OCI-LY3 (cell line): Measurements from ENCODE around the gene ELF5.

ENCODE experiments used
- H2AFZ ChIP-seq: fragments of 200-600, 300-600 bp; shearing (Covaris generic); 2 replicates; pipeline ENCODE4 v1.6.0; 2014; ENCODE audit warnings: antibody characterized with exemption, low read depth, low read length
- H3K27ac ChIP-seq: fragments of 200-600, 300-600 bp; sonication (generic); 2 replicates; pipeline ENCODE4 v1.5.1; 2014; ENCODE audit warnings: mild to moderate bottlenecking, low read length, moderate library complexity, mixed read lengths
- H3K27me3 ChIP-seq: fragments of 200-600, 300-600 bp; sonication (generic); 2 replicates; pipeline ENCODE4 v1.6.1; 2014; ENCODE audit warnings: low read depth, low read length, mixed read lengths
- H3K36me3 ChIP-seq: fragments of 200-600, 300-600 bp; sonication (generic); replicated peaks from 2 replicates; pipeline ENCODE3; 2014; ENCODE audit warnings: low read depth, low read length, mixed read lengths
- H3K4me1 ChIP-seq: fragments of 300-600, 200-600 bp; sonication (generic); 2 replicates; pipeline ENCODE4 v1.6.1; 2014; ENCODE audit warnings: low read length, mixed read lengths
- H3K4me2 ChIP-seq: fragments of 200-600, 300-600 bp; sonication (generic); 2 replicates; pipeline ENCODE4 v1.6.1; 2014; ENCODE audit warnings: low read length, mixed read lengths
- H3K4me3 ChIP-seq: fragments of 300-600, 200-600 bp; sonication (generic); 2 replicates; pipeline ENCODE4 v1.5.1; 2014; ENCODE audit warnings: antibody characterized with exemption, mild to moderate bottlenecking, low read length, moderate library complexity
- H3K79me2 ChIP-seq: fragments of 300-600, 200-600 bp; shearing (Covaris generic); 2 replicates; pipeline ENCODE4 v1.6.1; 2014; ENCODE audit warnings: mild to moderate bottlenecking, low read length, mixed read lengths
- H3K9ac ChIP-seq: fragments of 300-600, 200-600 bp; shearing (Covaris generic); 2 replicates; pipeline ENCODE4 v1.6.0; 2014; ENCODE audit warnings: mild to moderate bottlenecking, low read length, moderate library complexity
- H3K9me3 ChIP-seq: fragments of 200-600, 300-600 bp; shearing (Covaris generic); 2 replicates; pipeline ENCODE4 v1.6.1; 2014; ENCODE audit warnings: low read length, mixed read lengths; ENCODE audit not compliant: insufficient read depth
- H4K20me1 ChIP-seq: fragments of 200-600, 300-600 bp; sonication (generic); 2 replicates; pipeline ENCODE4 v1.6.1; 2016; ENCODE audit warnings: low read length, mixed read lengths; ENCODE audit not compliant: insufficient read depth
- EZH2phosphoT487 ChIP-seq: fragments of 200-600 bp; shearing (Covaris generic); IDR thresholded peaks from 2 replicates; pipeline ENCODE4 v1.6.1; 2018; ENCODE audit warnings: antibody characterized with exemption, mixed run types, low read depth
- TF ChIP-seq, protein P1 (sequence below): fragments of 200-600, 300-600 bp; sonication (generic); IDR thresholded peaks from 2 replicates; pipeline ENCODE4 v1.5.1; 2014; ENCODE audit warnings: antibody characterized with exemption, low read length, low read depth

ELF5 gene

DNA sequence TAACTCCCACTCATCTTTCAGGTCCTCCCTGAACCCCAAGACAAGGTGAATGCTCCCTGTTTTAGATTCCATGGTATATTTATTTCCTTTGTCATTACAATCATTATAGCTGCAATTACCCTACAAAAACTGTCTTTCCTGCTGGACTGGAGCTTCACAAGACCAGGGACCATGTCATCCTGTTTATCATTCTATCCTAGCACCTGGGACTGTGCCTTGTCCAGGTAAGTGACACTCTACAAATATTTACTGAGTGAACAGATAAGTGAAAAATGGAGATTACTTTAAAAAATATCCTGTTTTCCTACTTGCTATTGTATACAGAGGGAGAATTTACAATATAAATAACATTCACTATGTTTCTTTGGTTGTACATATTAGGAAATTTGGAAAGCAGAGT lies 22.5 kb upstream of the ELF5 start:
- no peak overlapping the region for H2AFZ ChIP-seq
- TF ChIP-seq EZH2phosphoT487 = no peak
- TF ChIP-seq, protein P1, sequence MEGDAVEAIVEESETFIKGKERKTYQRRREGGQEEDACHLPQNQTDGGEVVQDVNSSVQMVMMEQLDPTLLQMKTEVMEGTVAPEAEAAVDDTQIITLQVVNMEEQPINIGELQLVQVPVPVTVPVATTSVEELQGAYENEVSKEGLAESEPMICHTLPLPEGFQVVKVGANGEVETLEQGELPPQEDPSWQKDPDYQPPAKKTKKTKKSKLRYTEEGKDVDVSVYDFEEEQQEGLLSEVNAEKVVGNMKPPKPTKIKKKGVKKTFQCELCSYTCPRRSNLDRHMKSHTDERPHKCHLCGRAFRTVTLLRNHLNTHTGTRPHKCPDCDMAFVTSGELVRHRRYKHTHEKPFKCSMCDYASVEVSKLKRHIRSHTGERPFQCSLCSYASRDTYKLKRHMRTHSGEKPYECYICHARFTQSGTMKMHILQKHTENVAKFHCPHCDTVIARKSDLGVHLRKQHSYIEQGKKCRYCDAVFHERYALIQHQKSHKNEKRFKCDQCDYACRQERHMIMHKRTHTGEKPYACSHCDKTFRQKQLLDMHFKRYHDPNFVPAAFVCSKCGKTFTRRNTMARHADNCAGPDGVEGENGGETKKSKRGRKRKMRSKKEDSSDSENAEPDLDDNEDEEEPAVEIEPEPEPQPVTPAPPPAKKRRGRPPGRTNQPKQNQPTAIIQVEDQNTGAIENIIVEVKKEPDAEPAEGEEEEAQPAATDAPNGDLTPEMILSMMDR = no peak
- no peak overlapping the region for H3K9ac ChIP-seq
- H3K27ac ChIP-seq = no peak overlapping the region
- no peaks in the 10 kb centered on the region for H4K20me1 ChIP-seq
- H3K4me3 ChIP-seq = no peak overlapping the region
- H3K9me3 ChIP-seq = no peaks in the 10 kb centered on the region
- H3K4me1 ChIP-seq = no peaks in the 10 kb centered on the region
- H3K36me3 ChIP-seq = no peaks in the 10 kb centered on the region
- H3K27me3 ChIP-seq = peaks cover 58% of the 10 kb centered on the region
- no peaks in the 10 kb centered on the region for H3K79me2 ChIP-seq
- H3K4me2 ChIP-seq = no peak overlapping the region

DNA sequence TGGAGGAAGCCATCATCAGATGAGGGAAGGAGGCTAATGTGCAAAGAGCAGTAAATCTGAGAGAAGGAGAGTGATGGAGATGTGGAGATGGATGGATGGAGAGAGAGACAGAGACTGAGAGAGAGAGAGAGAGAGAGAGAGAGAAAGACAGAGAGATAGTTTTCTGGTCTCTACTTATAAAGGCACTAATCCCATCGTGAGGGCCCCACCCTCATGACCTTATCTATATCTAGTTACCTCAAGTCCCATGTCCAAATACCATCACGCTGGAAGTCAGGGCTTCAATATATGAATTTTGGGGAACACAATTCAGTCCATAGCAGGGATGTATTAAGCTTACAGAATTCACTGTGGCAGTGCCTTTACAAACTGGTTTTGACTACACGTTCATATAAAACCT lies 21.2 kb upstream of the ELF5 start:
- TF ChIP-seq, protein P1 = no peak
- no peak for TF ChIP-seq EZH2phosphoT487
- H2AFZ ChIP-seq = no peak overlapping the region
- peaks cover 46% of the 10 kb centered on the region for H3K27me3 ChIP-seq
- H3K27ac ChIP-seq = no peak overlapping the region
- H3K79me2 ChIP-seq = no peaks in the 10 kb centered on the region
- H3K9ac ChIP-seq = no peak overlapping the region
- H3K4me2 ChIP-seq = no peak overlapping the region
- H3K4me1 ChIP-seq = no peaks in the 10 kb centered on the region
- no peak overlapping the region for H3K4me3 ChIP-seq
- no peaks in the 10 kb centered on the region for H4K20me1 ChIP-seq
- no peaks in the 10 kb centered on the region for H3K9me3 ChIP-seq
- H3K36me3 ChIP-seq = no peaks in the 10 kb centered on the region

DNA sequence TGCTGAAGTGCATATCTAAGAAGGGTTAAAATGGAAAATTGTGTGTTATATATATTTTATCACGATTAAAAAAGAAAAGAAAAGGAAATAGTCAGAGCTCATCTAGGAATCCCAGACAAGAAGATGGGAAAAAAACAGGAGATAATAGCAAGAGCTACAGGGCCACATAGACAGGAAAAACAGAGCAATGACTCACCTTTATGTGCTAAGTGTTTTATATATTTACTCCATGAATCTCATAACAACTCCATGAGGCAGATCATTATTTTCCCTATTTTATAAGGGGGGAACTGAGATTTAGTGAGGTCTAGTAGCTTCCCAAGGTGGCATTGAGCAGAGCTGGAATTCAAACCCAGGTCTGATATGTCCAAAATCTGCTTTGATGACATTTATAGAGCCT lies 18.1 kb upstream of the ELF5 start:
- no peak overlapping the region for H3K9ac ChIP-seq
- no peaks in the 10 kb centered on the region for H3K79me2 ChIP-seq
- H3K4me1 ChIP-seq = peaks cover 3% of the 10 kb centered on the region; the same call in 1 of the 2 replicates
- H2AFZ ChIP-seq = no peak overlapping the region
- H3K9me3 ChIP-seq = no peaks in the 10 kb centered on the region
- peaks cover 23% of the 10 kb centered on the region; the same call in 1 of the 2 replicates for H3K27me3 ChIP-seq
- H3K27ac ChIP-seq = no peak overlapping the region
- H3K4me3 ChIP-seq = no peak overlapping the region
- no peaks in the 10 kb centered on the region for H4K20me1 ChIP-seq
- TF ChIP-seq, protein P1 = no peak
- no peak overlapping the region for H3K4me2 ChIP-seq
- no peaks in the 10 kb centered on the region for H3K36me3 ChIP-seq

GRCh38 chr11:34530545-34531234 lies 17.1 kb upstream of the ELF5 start:
- Histone ChIP-seq H3K79me2 (no peaks in the 10 kb centered on the region), H4K20me1 (no peaks in the 10 kb centered on the region), H3K4me1 (peaks cover 3% of the 10 kb centered on the region; the same call in 1 of the 2 replicates), H3K27ac (no peak overlapping the region), H3K9ac (no peak overlapping the region), H2AFZ (no peak overlapping the region), H3K27me3 (peaks cover 19% of the 10 kb centered on the region; the same call in 1 of the 2 replicates), H3K36me3 (no peaks in the 10 kb centered on the region), H3K4me2 (no peak overlapping the region), H3K9me3 (no peaks in the 10 kb centered on the region), H3K4me3 (no peak overlapping the region)
- TF ChIP-seq, protein P1 = no peak
- TF ChIP-seq EZH2phosphoT487 = no peak
